ENCODE data around the gene TMEM87A.

DNA sequence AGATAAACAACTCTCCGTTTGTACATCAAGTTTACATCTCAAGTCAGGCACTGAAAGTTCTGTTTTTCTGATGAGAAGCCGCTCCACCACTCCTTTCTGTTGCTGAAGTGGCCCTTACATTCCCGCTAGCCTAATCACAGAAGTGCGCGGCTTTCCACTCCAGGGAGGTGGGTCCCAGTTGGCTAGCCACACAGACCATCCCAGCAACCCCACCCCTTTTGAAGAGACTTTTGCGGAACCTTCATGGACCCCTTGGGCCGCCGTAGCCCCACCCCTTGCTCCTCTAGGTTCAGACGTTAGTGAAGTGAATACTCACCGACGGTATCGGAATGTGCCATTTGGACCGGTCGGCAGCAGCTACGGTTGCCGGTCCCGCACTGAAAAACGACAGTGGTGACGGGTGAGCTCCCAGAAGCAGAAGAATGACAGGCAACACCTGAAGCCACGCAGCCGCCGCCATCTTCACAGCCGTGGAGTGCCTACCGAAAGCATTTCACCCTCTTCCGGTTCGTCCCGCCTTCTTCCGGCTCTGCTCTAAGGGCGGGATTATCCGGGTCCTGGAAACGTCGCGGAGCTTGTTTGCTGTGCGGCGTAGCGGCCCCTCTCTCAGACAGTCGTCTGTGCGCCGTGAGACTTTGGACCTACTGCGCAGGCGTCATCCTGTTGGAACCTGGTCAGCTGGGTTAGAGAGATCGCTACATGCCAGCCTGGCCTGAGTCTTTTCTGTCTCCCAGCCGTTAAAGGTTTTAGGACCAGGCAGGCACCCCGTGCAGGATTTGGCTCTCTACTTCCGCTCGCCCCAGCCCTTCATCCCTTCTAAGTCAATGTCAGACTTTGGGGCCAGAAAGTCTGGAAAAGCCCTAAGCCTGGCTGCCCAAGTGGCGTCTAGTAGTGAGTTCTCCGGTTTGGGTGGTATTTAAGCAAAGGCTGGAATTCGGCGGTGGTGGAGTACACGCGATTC is at the start of gene TMEM87A, which contains the start of gene GANC:
- TF ChIP-seq CTCF (tag by site-specific recombination; IDR thresholded peaks at IDR 0.05) (no peak), ZNF112 (tag by site-specific recombination; IDR thresholded peaks at IDR 0.05) (no peak)

All from HEK293 (cell line).